Naive B cell (primary cell): ENCODE measurements around the gene NTM. TPM values are rescaled to one million over a fixed set of nuclear protein-coding genes. Genes with fewer than 3 reads are reported as not detected.

Experiments
- ATAC-seq, 2 donors: fragments of 150-1000 bp; cut with Tn5 transposase; 2 replicates each; pipeline ENCODE4 v1.10.0; 2021; ENCODE audit warnings: low read depth in 2 of 2, mild to moderate bottlenecking in 2 of 2, moderate library complexity in 2 of 2
- DNase-seq: peaks from one replicate; pipeline ENCODE4 v3.0.0; 2022
- H3K27ac Mint-ChIP-seq, 6 donors: one replicate each; pipeline ENCODE4 v1.8.0; 2020 to 2022; ENCODE audit warnings: mild to moderate bottlenecking in 6 of 6, mixed read lengths in 6 of 6, moderate library complexity in 5 of 6, inconsistent platforms in 2 of 6
- H3K27me3 Mint-ChIP-seq, 3 donors: one replicate each; pipeline ENCODE4 v1.8.0; 2021 to 2022; ENCODE audit warnings: mixed read lengths in 3 of 3, mild to moderate bottlenecking in 1 of 3
- H3K36me3 Mint-ChIP-seq, 2 donors: one replicate each; pipeline ENCODE4 v1.8.0; 2020 to 2022; ENCODE audit warnings: mixed read lengths in 2 of 2, inconsistent platforms in 1 of 2, mild to moderate bottlenecking in 1 of 2
- H3K4me1 Mint-ChIP-seq, 3 donors: one replicate each; pipeline ENCODE4 v1.8.0; 2020 to 2022; ENCODE audit warnings: mixed read lengths in 3 of 3, inconsistent platforms in 1 of 3, mild to moderate bottlenecking in 1 of 3, moderate library complexity in 1 of 3
- H3K4me3 Mint-ChIP-seq, 8 donors: one replicate each; pipeline ENCODE4 v1.8.0; 2020 to 2022; ENCODE audit warnings: mild to moderate bottlenecking in 8 of 8, mixed read lengths in 8 of 8, moderate library complexity in 8 of 8, inconsistent platforms in 2 of 8
- H3K9me3 Mint-ChIP-seq, 7 donors: one replicate each; pipeline ENCODE4 v1.8.0; 2020 to 2022; ENCODE audit warnings: mixed read lengths in 7 of 7, mild to moderate bottlenecking in 5 of 7, inconsistent platforms in 2 of 7, moderate library complexity in 1 of 7
- polyA plus RNA-seq, 6 donors: library from polyadenylated mRNA; unstranded; fragments of 300-500 nt; fragmentation: Illumina TruSeq; gene quantifications; one replicate each; pipeline ENCODE4 v1.2.3, GENCODE V29; 2021; ENCODE audit warnings: low read depth in 6 of 6

The NTM gene
- polyA plus RNA-seq, 6 donors from 2014 or later = not detected

GRCh38 chr11:131932584-131933325, 562.3 kb downstream of the NTM start:
- H3K4me1 Mint-ChIP-seq = no peaks in the 10 kb centered on the region
- DNase-seq = no peak
- H3K27ac Mint-ChIP-seq = no peak overlapping the region
- peaks cover 0 to 4% (median 0%) of the 10 kb centered on the region in 3 donors for H3K27me3 Mint-ChIP-seq
- H3K36me3 Mint-ChIP-seq = no peaks in the 10 kb centered on the region
- no peak overlapping the region for H3K4me3 Mint-ChIP-seq
- ATAC-seq = no peak
- H3K9me3 Mint-ChIP-seq = peaks cover 0 to 6% (median 0%) of the 10 kb centered on the region in 7 donors

- H3K36me3 Mint-ChIP-seq = no peaks in the 10 kb centered on the region
- ATAC-seq (no peak), DNase-seq (no peak)
- H3K27ac Mint-ChIP-seq = no peak overlapping the region
- H3K4me3 Mint-ChIP-seq = no peak overlapping the region
- H3K9me3 Mint-ChIP-seq = peaks cover 0 to 18% (median 0%) of the 10 kb centered on the region in 7 donors
- no peaks in the 10 kb centered on the region for H3K4me1 Mint-ChIP-seq
- peaks cover 0 to 4% (median 0%) of the 10 kb centered on the region in 3 donors for H3K27me3 Mint-ChIP-seq
These were observed 563.6 kb downstream of the NTM start for GRCh38 chr11:131934006-131934405.

- DNase-seq (no peak), ATAC-seq (no peak)
- Mint-ChIP-seq H3K27ac (no peak overlapping the region), H3K36me3 (no peaks in the 10 kb centered on the region), H3K9me3 (peaks cover 0 to 20% (median 0%) of the 10 kb centered on the region in 7 donors), H3K4me1 (no peaks in the 10 kb centered on the region), H3K4me3 (no peak overlapping the region), H3K27me3 (peaks cover 0 to 4% (median 0%) of the 10 kb centered on the region in 3 donors)
These were observed 567.9 kb downstream of the NTM start for GRCh38 chr11:131938351-131938751.

- DNase-seq (no peak), ATAC-seq (no peak)
- no peaks in the 10 kb centered on the region for H3K4me1 Mint-ChIP-seq
- H3K4me3 Mint-ChIP-seq = no peak overlapping the region
- H3K27ac Mint-ChIP-seq = no peak overlapping the region
- H3K27me3 Mint-ChIP-seq = no peaks in the 10 kb centered on the region
- no peaks in the 10 kb centered on the region for H3K36me3 Mint-ChIP-seq
- peaks cover 0 to 14% (median 6%) of the 10 kb centered on the region in 7 donors for H3K9me3 Mint-ChIP-seq
These were observed 569.7 kb downstream of the NTM start for GRCh38 chr11:131940126-131940525.

- no peaks in the 10 kb centered on the region for H3K27me3 Mint-ChIP-seq
- H3K27ac Mint-ChIP-seq = no peak overlapping the region
- H3K4me1 Mint-ChIP-seq = no peaks in the 10 kb centered on the region
- H3K9me3 Mint-ChIP-seq = peaks cover 0 to 17% (median 6%) of the 10 kb centered on the region in 7 donors
- H3K4me3 Mint-ChIP-seq = no peak overlapping the region
- no peak for DNase-seq
- ATAC-seq = no peak
- no peaks in the 10 kb centered on the region for H3K36me3 Mint-ChIP-seq
These were observed 572.5 kb downstream of the NTM start for GRCh38 chr11:131942878-131943277.

- H3K27ac Mint-ChIP-seq = peak overlapping the region in 1 of 6 donors; percentile 48
- no peak for ATAC-seq
- no peaks in the 10 kb centered on the region for H3K4me1 Mint-ChIP-seq
- no peaks in the 10 kb centered on the region for H3K27me3 Mint-ChIP-seq
- DNase-seq = no peak
- peaks cover 0 to 13% (median 5%) of the 10 kb centered on the region in 7 donors for H3K9me3 Mint-ChIP-seq
- no peak overlapping the region for H3K4me3 Mint-ChIP-seq
- H3K36me3 Mint-ChIP-seq = no peaks in the 10 kb centered on the region
These were observed 572.9 kb downstream of the NTM start for GRCh38 chr11:131943295-131943694.

- Mint-ChIP-seq H3K27ac (no peak overlapping the region), H3K4me3 (no peak overlapping the region), H3K4me1 (no peaks in the 10 kb centered on the region), H3K27me3 (no peaks in the 10 kb centered on the region), H3K9me3 (peaks cover 0 to 6% (median 0%) of the 10 kb centered on the region in 7 donors), H3K36me3 (no peaks in the 10 kb centered on the region)
- ATAC-seq = no peak
- DNase-seq = no peak
These were observed 574.3 kb downstream of the NTM start for GRCh38 chr11:131944736-131945135.

GRCh38 chr11:131945706-131946105, 575.3 kb downstream of the NTM start:
- Mint-ChIP-seq H3K9me3 (peaks cover 0 to 13% (median 2%) of the 10 kb centered on the region in 7 donors), H3K27ac (no peak overlapping the region), H3K27me3 (no peaks in the 10 kb centered on the region), H3K4me3 (no peak overlapping the region), H3K4me1 (no peaks in the 10 kb centered on the region), H3K36me3 (no peaks in the 10 kb centered on the region)
- DNase-seq (no peak), ATAC-seq (no peak)

GRCh38 chr11:131947511-131947910, 577.1 kb downstream of the NTM start:
- Mint-ChIP-seq H3K27me3 (no peaks in the 10 kb centered on the region), H3K4me3 (no peak overlapping the region), H3K27ac (no peak overlapping the region), H3K4me1 (no peaks in the 10 kb centered on the region), H3K36me3 (no peaks in the 10 kb centered on the region), H3K9me3 (peaks cover 0 to 15% (median 2%) of the 10 kb centered on the region in 7 donors)
- ATAC-seq (no peak), DNase-seq (no peak)

- no peaks in the 10 kb centered on the region for H3K4me1 Mint-ChIP-seq
- H3K36me3 Mint-ChIP-seq = no peaks in the 10 kb centered on the region
- H3K27ac Mint-ChIP-seq = no peak overlapping the region
- no peak for DNase-seq
- H3K9me3 Mint-ChIP-seq = peaks cover 0 to 15% (median 2%) of the 10 kb centered on the region in 7 donors
- H3K27me3 Mint-ChIP-seq = no peaks in the 10 kb centered on the region
- ATAC-seq = no peak
- H3K4me3 Mint-ChIP-seq = no peak overlapping the region
These were observed 580.7 kb downstream of the NTM start for GRCh38 chr11:131951121-131951520.

- ATAC-seq = no peak
- DNase-seq = no peak
- Mint-ChIP-seq H3K4me1 (no peaks in the 10 kb centered on the region), H3K36me3 (no peaks in the 10 kb centered on the region), H3K27ac (no peak overlapping the region), H3K27me3 (no peaks in the 10 kb centered on the region), H3K4me3 (no peak overlapping the region), H3K9me3 (peaks cover 0 to 19% (median 2%) of the 10 kb centered on the region in 7 donors)
These were observed 583.7 kb downstream of the NTM start for GRCh38 chr11:131954146-131954545.

- Mint-ChIP-seq H3K4me1 (no peaks in the 10 kb centered on the region), H3K9me3 (peaks cover 0 to 13% (median 4%) of the 10 kb centered on the region in 7 donors), H3K36me3 (no peaks in the 10 kb centered on the region), H3K27ac (no peak overlapping the region), H3K27me3 (no peaks in the 10 kb centered on the region), H3K4me3 (no peak overlapping the region)
- ATAC-seq (no peak), DNase-seq (no peak)
These were observed 585.5 kb downstream of the NTM start for GRCh38 chr11:131955904-131956303.

- no peak for DNase-seq
- H3K4me1 Mint-ChIP-seq = no peaks in the 10 kb centered on the region
- no peaks in the 10 kb centered on the region for H3K27me3 Mint-ChIP-seq
- no peak for ATAC-seq
- H3K9me3 Mint-ChIP-seq = peaks cover 0 to 13% (median 0%) of the 10 kb centered on the region in 7 donors
- no peak overlapping the region for H3K27ac Mint-ChIP-seq
- no peak overlapping the region for H3K4me3 Mint-ChIP-seq
- no peaks in the 10 kb centered on the region for H3K36me3 Mint-ChIP-seq
These were observed 586.8 kb downstream of the NTM start for GRCh38 chr11:131957201-131957600.

GRCh38 chr11:131957875-131958274, 587.5 kb downstream of the NTM start:
- DNase-seq (no peak), ATAC-seq (no peak)
- Mint-ChIP-seq H3K27ac (no peak overlapping the region), H3K4me1 (no peaks in the 10 kb centered on the region), H3K36me3 (no peaks in the 10 kb centered on the region), H3K27me3 (no peaks in the 10 kb centered on the region), H3K4me3 (no peak overlapping the region), H3K9me3 (peaks cover 0 to 13% (median 0%) of the 10 kb centered on the region in 7 donors)
